Motor neuron (in vitro differentiated cells): Measurements from ENCODE around the gene ZNF575. TPM values are rescaled to one million over a fixed set of nuclear protein-coding genes. Genes with fewer than 3 reads are reported as not detected.
"Not testable (repeated sequence)": the region's sequence is repeated elsewhere in the genome, so short reads cannot be mapped to it uniquely, and the experiment has no call there.

Experiments
- ATAC-seq, 8 experiments: fragments of 200-7000 bp; cut with Tn5 transposase; replicated peaks in 6 of 8; 2 replicates each; pipeline ENCODE4 v1.8.0; 2021; ENCODE audit warnings: mild to moderate bottlenecking in 8 of 8, moderate library complexity in 8 of 8
- H3K27ac ChIP-seq, 2 donors: fragments of 250-450 bp; sonication (Bioruptor Pico); 2 replicates each; pipeline ENCODE4 v1.9.0; 2021; ENCODE audit warnings: antibody characterized with exemption in 2 of 2, mild to moderate bottlenecking in 2 of 2, moderate library complexity in 1 of 2
- H3K4me1 ChIP-seq, 2 donors: fragments of 250-450 bp; sonication (Bioruptor Pico); replicated peaks in 1 of 2; 2 replicates each; pipeline ENCODE4 v1.6.1; 2021; ENCODE audit warnings: antibody characterized with exemption in 2 of 2, mild to moderate bottlenecking in 2 of 2, moderate library complexity in 1 of 2
- H3K4me3 ChIP-seq, 5 donors: fragments of 250-450 bp; sonication (Bioruptor Pico); 2 replicates each; pipeline ENCODE4 v1.9.0; 2021; ENCODE audit warnings: antibody characterized with exemption in 5 of 5, mild to moderate bottlenecking in 5 of 5, moderate library complexity in 4 of 5
- WGBS, 10 experiments: fragments of 450-650 bp; shearing (Covaris generic); methylation state at CpG; one replicate each; pipeline ENCODE4 v1.0.0; 2022; 5-methylcytosine and 5-hydroxymethylcytosine counted together
- in situ Hi-C, 9 experiments: fragments of 400-800 bp; cut with MboI; loops; one replicate each; pipeline ENCODE4 v1.15.0; 2021; ENCODE audit warnings: low sequenced_read_pairs in 9 of 9, low pct_unique_long_range_greater_than_20kb in 2 of 9; ENCODE audit not compliant: unreplicated experiment in 9 of 9
- total RNA-seq, 8 experiments: library from RNA; unstranded; fragments of 300-600 nt; gene quantifications; 2 replicates each; pipeline versions ENCODE4 v1.2.3 to v1.2.4, GENCODE V29; 2022

Gene ZNF575
- total RNA-seq, 8 experiments from 2014 or later = 0.46 to 2.4 (median 1.0) TPM

GRCh38 chr19:43534816-43535761, 2.1 kb downstream of the ZNF575 start:
- WGBS, 10 experiments = 0 to 80% (median 42%) methylated on average over 1 to 9 of the region's 62 CpGs; no CpG with 5 or more reads in 6 of the 10 experiments
- Histone ChIP-seq H3K4me1 (peaks cover 4 to 5% of the 10 kb centered on the region in 2 donors), H3K4me3 (no peak overlapping the region), H3K27ac (no peak overlapping the region)
- ATAC-seq = no peak
- in situ Hi-C loops = no loop called here

- H3K4me3 ChIP-seq = no peak overlapping the region
- no peaks in the 10 kb centered on the region for H3K4me1 ChIP-seq
- in situ Hi-C loops = no loop called here
- no peak overlapping the region for H3K27ac ChIP-seq
- no peak for ATAC-seq
Measured at GRCh38 chr19:43538922-43539321, 5.9 kb downstream of the ZNF575 start.

GRCh38 chr19:43540381-43540780, 7.4 kb downstream of the ZNF575 start:
- WGBS, 10 experiments = 0 to 100% (median 100%) methylated on average over 1 to 3 of the region's 3 CpGs; no CpG with 5 or more reads in 3 of the 10 experiments
- no peak for ATAC-seq
- Histone ChIP-seq H3K4me3 (no peak overlapping the region), H3K4me1 (no peaks in the 10 kb centered on the region), H3K27ac (no peak overlapping the region)
- in situ Hi-C loops = no loop called here

- ATAC-seq = no peak
- no peaks in the 10 kb centered on the region for H3K4me1 ChIP-seq
- H3K27ac ChIP-seq = no peak overlapping the region
- in situ Hi-C loops = no loop called here
- WGBS, 10 experiments = 60 to 93% (median 91%) methylated on average over 1 to 4 of the region's 5 CpGs; no CpG with 5 or more reads in 5 of the 10 experiments
- no peak overlapping the region for H3K4me3 ChIP-seq
Measured at GRCh38 chr19:43541920-43542650, 9.1 kb downstream of the ZNF575 start.

- Histone ChIP-seq H3K4me1 (no peaks in the 10 kb centered on the region), H3K4me3 (no peak overlapping the region), H3K27ac (no peak overlapping the region)
- in situ Hi-C loops = no loop called here
- ATAC-seq = no peak
- 100% methylated on average over 1 to 6 of the region's 9 CpGs; no CpG with 5 or more reads in 7 of the 10 experiments for WGBS, 10 experiments
Measured at GRCh38 chr19:43544077-43544476, 11.1 kb downstream of the ZNF575 start.

GRCh38 chr19:43545276-43545675, 12.3 kb downstream of the ZNF575 start:
- ATAC-seq = no peak
- in situ Hi-C loops = no loop called here
- no peaks in the 10 kb centered on the region for H3K4me1 ChIP-seq
- WGBS, 10 experiments = 80 to 94% (median 88%) methylated on average over 1 to 5 of the region's 5 CpGs; no CpG with 5 or more reads in 5 of the 10 experiments
- H3K4me3 ChIP-seq = no peak overlapping the region
- no peak overlapping the region for H3K27ac ChIP-seq

- peak in 1 of 8 experiments; percentile 43 for ATAC-seq
- no CpG with 5 or more reads among the region's 2 CpGs for WGBS, 10 experiments
- H3K4me3 ChIP-seq = no peak overlapping the region
- H3K4me1 ChIP-seq = no peaks in the 10 kb centered on the region
- in situ Hi-C loops = no loop called here
- no peak overlapping the region for H3K27ac ChIP-seq
Measured at GRCh38 chr19:43545981-43546380, 13.0 kb downstream of the ZNF575 start.

- no peak overlapping the region for H3K4me3 ChIP-seq
- in situ Hi-C loops = no loop called here
- no peaks in the 10 kb centered on the region for H3K4me1 ChIP-seq
- WGBS, 10 experiments = 100% methylated on average over 1 of the region's 3 CpGs; no CpG with 5 or more reads in 8 of the 10 experiments
- ATAC-seq = no peak
- no peak overlapping the region for H3K27ac ChIP-seq
Measured at GRCh38 chr19:43546581-43546980, 13.6 kb downstream of the ZNF575 start.

GRCh38 chr19:43547926-43548325, 14.9 kb downstream of the ZNF575 start:
- WGBS, 10 experiments = no CpG with 5 or more reads among the region's 24 CpGs
- H3K4me1 ChIP-seq, H3K27ac ChIP-seq, in situ Hi-C loops, H3K4me3 ChIP-seq, ATAC-seq: not testable (repeated sequence)

GRCh38 chr19:43548706-43549105, 15.7 kb downstream of the ZNF575 start:
- 54 to 100% (median 90%) methylated on average over 1 to 2 of the region's 2 CpGs; no CpG with 5 or more reads in 2 of the 10 experiments for WGBS, 10 experiments
- H3K27ac ChIP-seq = no peak overlapping the region
- no peak overlapping the region for H3K4me3 ChIP-seq
- peak in 1 of 8 experiments; percentile 35 for ATAC-seq
- in situ Hi-C loops = no loop called here
- H3K4me1 ChIP-seq = no peaks in the 10 kb centered on the region

GRCh38 chr19:43551399-43552197, 18.6 kb downstream of the ZNF575 start:
- no peak overlapping the region for H3K4me3 ChIP-seq
- no peak overlapping the region for H3K27ac ChIP-seq
- in situ Hi-C loops = no loop called here
- ATAC-seq = no peak
- 0 to 100% (median 89%) methylated on average over 1 to 8 of the region's 23 CpGs; no CpG with 5 or more reads in 1 of the 10 experiments for WGBS, 10 experiments
- H3K4me1 ChIP-seq = no peaks in the 10 kb centered on the region

- in situ Hi-C loops = no loop called here
- Histone ChIP-seq H3K27ac (no peak overlapping the region), H3K4me3 (no peak overlapping the region), H3K4me1 (no peaks in the 10 kb centered on the region)
- no CpG with 5 or more reads among the region's 3 CpGs for WGBS, 10 experiments
- no peak for ATAC-seq
Measured at GRCh38 chr19:43552198-43552450, 19.1 kb downstream of the ZNF575 start.

- Histone ChIP-seq H3K27ac (no peak overlapping the region), H3K4me1 (no peaks in the 10 kb centered on the region), H3K4me3 (no peak overlapping the region)
- no peak for ATAC-seq
- in situ Hi-C loops = no loop called here
- WGBS, 10 experiments = no CpG with 5 or more reads among the region's 3 CpGs
Measured at GRCh38 chr19:43552616-43553015, 19.6 kb downstream of the ZNF575 start.
